Measurements from ENCODE around the gene CCR9.
A peak's percentile ranks its signal among the peaks of the same experiment; 100 is the strongest.
"Not testable (repeated sequence)": the region's sequence is repeated elsewhere in the genome, so short reads cannot be mapped to it uniquely, and the experiment has no call there.

CCR9 gene, protein sequence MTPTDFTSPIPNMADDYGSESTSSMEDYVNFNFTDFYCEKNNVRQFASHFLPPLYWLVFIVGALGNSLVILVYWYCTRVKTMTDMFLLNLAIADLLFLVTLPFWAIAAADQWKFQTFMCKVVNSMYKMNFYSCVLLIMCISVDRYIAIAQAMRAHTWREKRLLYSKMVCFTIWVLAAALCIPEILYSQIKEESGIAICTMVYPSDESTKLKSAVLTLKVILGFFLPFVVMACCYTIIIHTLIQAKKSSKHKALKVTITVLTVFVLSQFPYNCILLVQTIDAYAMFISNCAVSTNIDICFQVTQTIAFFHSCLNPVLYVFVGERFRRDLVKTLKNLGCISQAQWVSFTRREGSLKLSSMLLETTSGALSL

DNA sequence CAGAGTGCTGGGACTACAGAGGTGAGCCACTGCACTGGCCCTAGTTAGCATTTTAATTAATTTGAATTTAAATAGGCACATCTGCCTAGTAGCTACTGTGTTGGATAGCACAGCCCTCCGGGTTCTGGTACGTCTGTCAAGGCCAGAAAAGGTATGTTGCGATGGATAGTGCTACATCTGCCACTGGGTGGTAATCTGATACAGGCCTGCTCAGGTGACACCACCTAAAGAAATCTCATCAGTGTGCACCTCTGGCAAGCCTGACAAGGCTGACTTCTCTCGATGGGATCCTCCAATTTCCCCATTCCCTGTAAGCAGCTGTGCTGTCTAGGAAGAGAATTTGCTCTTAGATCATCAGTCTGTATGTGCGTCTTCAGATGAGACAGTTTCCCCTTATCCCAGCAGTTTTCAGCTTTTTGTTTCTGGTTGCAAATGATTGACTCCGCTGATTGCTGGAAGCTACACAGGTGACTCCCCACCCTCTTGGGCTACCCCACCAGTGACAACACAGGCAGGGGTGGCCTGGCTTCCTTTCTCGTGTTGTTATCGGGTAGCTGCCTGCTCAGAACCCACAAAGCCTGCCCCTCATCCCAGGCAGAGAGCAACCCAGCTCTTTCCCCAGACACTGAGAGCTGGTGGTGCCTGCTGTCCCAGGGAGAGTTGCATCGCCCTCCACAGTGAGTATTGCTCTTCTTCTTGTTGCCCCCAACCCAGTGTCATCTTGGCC, at the start of gene CCR9:
CCR9 (plus strand) TSS at position 565 of the 727 bp plus-strand sequence. CDS start 8,391 bp downstream, outside the sequence.
- DNase-seq = no peak

DNA sequence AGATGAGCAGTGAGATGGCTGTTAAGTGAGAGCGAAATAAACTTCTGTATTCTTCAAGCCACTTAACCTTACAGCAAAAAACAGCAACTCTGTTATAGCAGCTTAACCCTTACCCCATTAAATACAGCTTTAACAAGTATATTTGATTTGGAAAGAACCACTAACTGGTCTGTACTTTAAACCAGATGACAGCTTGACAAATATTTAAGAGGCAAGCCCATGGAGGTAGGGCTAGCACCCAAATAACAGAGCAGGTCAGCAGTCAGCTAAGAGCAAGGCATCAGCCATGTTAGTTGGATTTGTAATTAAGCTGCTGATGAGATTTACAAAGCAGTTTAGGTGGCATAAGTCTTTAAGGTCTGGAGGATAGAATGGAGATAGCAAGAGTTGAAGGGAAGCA, 47.9 kb upstream of the CCR9 start:
- no peak for DNase-seq

GRCh38 chr3:45841420-45841756, 45.0 kb upstream of the CCR9 start:
- no peak for DNase-seq

DNA sequence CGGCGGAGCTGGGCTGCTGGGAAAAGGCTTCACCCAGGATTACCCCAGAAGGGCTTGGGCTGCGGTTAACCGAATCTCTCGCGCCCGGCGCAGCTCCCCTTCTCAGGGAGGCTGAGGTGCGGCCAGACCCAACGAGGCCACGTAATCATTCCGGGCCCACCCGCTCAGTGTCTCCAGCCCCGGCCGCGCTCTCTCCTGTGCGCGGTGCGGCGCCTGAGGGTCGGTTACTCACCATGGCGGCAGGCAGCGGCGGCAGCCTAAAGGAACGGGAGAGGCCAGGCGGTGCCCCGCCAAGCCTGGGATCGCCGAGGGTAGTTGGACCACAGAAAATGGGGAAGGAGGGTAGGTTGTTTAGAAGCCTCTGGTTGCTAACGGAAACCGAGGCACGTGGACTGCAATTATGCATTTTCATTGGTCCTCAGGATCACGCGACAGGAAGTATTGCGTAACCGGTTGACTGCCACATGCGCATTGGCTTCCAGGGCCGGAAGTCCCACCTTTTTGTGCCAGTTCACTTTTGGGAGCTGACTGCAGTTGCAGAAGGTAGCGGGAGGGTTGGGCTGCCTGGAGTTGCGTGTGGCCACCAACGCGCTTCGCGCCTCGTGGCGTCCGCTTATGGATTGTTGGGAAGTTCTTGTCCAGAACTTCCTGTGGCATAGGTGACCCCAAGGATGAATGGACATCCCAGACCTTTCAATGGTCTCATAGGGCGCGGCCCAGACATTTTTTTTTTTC, 44.4 kb upstream of the CCR9 start, which contains the start of gene LZTFL1:
LZTFL1 (minus strand) TSS at position 363 of the 735 bp plus-strand sequence; CDS start at position 235, 128 bp downstream.
- peak; percentile 92 for DNase-seq

GRCh38 chr3:45842851-45843625, 43.3 kb upstream of the CCR9 start:
- no peak for DNase-seq

DNA sequence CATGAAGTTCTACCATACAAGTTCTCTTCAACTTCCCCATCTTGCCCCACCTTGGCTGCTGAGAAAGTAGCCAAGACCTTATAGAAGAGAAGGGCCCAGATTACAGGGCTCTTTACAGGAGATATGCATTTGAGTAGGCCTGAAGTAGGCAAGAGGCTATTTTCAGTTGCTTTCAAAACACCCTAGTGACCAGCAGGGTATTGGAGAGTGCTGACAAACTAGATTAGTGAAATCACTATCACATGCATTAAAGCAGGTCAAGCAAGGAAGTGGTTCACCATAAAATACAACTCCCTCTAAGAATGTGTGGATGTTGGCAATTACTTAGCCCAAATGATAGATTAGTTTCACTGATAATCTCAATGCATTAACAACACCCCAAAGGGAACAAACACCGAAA, 41.7 kb upstream of the CCR9 start:
- DNase-seq = no peak

DNA sequence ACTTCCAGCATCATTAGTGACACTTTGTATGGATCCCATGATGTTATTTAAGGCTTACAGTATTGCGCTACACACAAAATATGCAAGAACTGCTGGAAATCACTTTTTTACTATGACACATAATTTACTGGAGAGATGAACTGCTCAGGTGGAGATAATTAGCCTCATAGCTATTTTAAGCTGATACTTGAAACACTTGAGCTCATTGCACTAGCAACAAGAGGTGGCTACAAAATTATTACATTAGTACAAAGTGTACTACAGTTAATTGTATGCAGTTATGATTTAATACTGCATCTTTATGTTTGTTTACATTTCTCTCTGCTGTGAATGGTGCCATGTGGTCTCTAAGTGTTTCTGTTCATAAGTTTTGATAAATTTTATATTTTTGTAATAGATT, 38.0 kb upstream of the CCR9 start:
- DNase-seq = no peak

- no peak for DNase-seq
Measured at GRCh38 chr3:45852828-45853227, 33.5 kb upstream of the CCR9 start.

DNA sequence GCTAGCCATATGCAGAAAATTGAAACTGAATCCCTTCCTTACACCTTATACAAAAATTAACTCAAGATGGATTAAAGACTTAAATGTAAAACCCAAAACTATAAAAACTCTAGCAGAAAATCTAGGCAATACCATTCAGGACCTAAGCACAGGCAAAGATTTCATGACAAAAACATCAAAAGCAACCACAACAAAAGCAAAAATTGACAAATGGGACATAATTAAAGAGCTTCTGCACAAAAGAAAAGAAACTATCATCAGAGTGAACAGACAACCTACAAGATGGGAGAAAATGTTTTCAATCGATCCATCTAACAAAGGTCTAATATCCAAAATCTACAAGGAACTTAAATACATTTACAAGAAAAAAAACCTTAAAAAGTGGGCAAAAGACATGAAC, 30.0 kb upstream of the CCR9 start:
- not testable (repeated sequence) for DNase-seq

DNA sequence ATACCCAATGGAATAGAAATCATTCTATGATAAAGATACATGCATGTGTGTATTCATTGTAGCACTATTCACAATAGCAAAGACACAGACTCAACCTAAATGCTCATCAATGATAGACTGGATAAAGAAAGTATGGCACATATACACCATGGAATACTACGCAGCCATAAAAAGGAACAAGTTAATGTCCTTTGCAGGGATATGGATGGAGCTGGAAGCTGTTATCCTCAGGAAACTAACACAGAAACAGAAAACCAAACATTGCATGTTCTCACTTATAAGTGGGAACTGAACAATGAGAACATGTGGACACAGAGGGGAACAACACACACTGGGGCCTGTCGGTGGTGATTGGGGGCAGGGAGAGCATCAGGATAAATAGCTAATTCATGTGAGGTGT, 29.3 kb upstream of the CCR9 start:
- not testable (repeated sequence) for DNase-seq

DNA sequence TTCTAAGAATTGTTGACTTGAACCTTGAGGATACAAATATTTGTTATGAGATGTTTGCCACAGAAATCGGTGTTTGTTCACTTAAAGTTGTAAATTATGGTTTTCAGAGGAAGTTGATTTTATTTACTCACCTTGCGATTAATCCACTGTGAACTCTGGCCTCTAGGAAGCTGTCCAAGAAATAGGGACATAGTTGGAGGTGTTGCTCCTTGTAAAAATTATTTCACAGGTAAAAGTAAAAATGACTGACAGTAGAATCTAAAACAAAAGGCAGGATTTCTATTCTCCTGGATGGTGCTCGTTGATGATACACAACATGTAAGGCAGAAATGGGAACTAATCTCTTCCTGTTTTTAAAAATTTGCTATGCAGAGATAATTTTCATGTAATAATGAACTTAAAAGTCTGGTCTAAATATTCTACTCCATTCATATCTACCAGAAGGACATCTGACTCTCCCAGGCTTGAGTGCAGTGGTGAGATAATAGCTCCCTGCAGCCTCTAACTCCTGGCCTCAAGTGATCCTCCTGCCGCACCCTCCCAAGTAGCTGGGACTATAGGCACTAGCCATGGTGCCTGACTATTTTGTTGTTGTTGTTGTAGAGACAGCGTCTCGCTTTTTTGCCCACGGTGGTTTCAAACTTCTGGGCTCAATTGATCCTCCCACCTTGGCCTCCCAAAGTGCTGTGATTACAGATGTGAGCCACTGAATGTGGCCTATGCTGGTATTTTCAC, 27.4 kb upstream of the CCR9 start:
- DNase-seq = no peak

DNA sequence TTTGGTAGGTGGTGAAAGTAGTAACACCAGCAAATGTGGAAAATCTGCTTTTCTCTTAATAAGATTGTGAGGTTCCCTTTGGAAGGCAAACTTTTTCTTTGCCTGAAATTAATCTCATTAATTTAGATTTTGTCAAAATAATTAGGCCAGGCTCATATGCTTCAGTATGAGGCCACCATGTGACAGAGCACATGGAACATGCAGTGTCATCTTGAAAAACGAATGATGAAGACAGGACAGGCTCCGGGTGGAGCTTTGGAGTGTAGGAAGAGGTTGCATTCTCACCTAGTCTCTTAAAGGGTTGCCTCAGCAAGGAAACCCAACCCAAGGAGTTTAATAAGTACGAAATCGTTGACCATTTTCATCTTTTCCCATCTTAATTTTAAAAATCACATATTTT, 25.9 kb upstream of the CCR9 start:
- no peak for DNase-seq

- no peak for DNase-seq
Measured at GRCh38 chr3:45861043-45861719, 25.2 kb upstream of the CCR9 start.

DNA sequence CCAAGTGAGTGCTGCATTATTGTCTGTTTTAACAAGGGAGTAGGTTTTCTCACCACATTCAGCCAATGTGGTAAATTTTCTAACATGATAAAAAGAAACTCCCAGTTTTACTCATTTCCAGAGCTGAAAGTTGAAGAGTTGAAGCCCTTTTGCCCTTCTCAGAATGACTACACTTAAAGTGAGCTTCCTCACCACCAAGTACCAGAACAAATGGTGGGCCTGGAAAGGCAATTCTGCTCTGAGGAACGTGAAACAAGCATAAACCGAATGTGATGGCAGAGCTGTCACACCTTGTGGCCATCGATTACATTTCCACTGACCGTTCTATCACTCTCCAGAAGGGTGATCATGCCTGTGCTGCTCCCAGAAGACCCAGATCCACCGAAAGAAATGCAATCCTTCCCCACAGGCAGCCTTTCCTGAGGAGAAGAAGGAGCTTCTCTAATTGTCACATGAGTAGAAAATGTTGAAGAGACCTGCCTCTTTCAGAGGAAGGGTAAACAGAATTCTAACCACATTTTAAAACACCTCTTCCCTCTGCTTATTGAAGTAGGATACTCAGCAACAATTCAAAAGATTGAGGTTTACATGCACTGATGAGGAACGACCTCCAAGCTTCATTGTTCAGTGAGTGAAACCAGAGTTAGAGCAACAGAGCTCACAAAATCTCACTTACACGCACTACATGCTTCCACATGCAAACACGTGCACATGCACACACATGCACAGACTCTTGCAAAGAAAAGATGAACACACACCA, 21.4 kb upstream of the CCR9 start:
- DNase-seq = no peak

- no peak for DNase-seq
Measured at GRCh38 chr3:45865563-45865962, 20.8 kb upstream of the CCR9 start.

GRCh38 chr3:45868213-45868612, 18.1 kb upstream of the CCR9 start:
- DNase-seq = no peak

DNA sequence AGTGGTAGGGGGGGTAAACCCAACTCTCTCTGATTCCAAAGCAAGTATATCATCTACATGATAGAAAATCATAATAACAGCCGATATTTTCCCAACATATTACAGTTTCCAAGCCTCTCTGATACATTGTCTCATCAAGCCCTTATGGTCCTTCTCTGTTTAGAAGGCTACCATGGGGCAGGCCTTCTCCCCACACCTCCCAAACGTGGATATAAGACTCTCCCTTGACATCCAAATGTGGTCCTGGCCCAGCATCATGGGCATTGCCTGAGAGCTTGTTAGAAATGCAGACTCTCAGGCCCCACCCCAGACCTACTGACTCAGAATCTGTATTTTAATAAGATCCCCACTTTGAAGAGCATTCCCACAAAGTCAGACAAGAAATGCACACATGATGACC, 17.7 kb upstream of the CCR9 start:
- no peak for DNase-seq

DNA sequence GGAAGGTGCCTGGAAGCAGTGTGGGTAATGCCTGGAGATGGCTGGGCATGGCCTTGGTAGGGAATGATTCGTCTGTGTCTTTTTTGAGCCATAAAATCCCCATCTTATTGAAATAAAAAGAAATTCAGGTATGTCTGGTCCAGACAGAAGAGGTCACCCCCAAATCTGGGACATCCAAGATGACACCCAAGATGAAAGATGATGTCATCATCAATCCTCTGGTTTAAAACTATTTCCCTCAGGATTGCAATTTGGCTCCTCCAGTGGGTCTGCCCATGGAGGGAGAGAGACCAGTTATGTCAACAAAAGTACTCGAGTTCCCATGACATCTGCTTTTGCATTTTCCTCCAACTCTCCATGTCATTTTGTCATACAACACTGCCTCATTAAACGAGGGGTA, 16.7 kb upstream of the CCR9 start:
- DNase-seq = no peak

DNA sequence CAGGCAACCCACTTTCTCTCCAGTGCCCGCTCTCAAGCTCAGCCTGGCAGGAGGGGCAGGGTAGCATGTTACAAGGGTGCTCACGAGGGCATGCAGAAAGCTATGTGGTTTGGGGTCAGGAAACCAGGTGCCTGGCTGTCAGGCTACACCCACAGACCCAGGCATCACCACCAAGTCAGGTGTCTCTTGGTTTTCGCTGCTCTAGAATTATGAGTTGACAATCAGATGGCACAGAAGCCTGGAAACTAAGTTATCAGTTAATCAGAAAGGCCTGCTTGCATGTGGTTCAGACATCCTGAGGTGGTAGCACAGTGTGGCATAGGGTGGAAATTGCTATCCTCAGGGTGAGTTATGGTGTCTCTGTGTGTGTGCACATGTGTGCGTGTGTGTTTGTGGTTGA, 16.2 kb upstream of the CCR9 start:
- no peak for DNase-seq

DNA sequence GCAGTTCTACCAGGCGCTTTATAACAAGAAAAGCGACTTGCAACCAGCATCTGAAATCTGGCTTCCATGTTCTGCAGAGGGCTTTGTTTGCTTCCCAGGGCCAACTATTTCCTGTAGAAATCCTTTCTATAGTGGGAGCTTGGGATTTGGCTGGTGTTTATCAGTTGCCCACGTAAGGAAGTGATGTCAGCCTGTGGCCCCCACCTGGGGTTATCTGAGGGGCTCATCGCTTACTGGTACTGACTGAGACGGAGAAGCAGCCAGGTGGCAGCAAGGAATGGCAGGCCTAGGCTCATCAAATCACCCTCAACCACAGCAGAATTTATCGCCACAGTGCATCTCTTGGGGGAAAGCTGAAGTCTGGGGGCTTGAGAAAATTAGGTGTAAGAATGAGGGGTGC, 14.6 kb upstream of the CCR9 start:
- DNase-seq = no peak

DNA sequence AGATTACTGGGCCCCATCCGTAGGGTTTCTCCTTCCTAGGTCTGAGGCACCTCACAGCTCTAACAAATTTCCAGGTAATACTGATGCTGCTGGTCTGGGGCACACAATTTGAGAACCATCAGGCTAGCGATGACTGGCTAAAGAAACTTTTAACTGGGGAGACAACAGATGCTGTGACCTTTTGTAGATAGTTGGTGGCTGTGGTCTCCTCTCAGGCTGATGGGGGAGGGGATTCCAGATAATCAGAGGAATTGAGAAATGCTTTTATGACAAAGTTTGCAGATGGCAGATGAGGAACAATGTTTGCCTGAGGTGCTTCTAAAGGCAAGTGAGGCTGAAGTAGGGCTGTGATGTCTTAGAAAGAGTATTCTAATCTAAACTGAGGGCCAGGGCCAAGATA, 13.8 kb upstream of the CCR9 start:
- no peak for DNase-seq

All from activated CD8-positive, alpha-beta memory T cell treated with anti-CD3 and anti-CD28 coated beads for 24 hours (primary cell).